Hindlimb muscle (tissue), 1 donor: Measurements from ENCODE around the gene TIPARP. TPM values are rescaled to one million over a fixed set of nuclear protein-coding genes. Genes with fewer than 3 reads are reported as not detected.

ENCODE experiments used
- DNase-seq: peaks from one replicate; pipeline ENCODE4 v3.0.0-alpha.2; 2013
- polyA plus RNA-seq: library from polyadenylated mRNA; unstranded; fragments of 120-200 nt; gene quantifications from one replicate; pipeline ENCODE4 v1.2.1, GENCODE V29; 2013; ENCODE audit not compliant: insufficient read length

The TIPARP gene
- 6.5 TPM for polyA plus RNA-seq

- peak; percentile 100 for DNase-seq
These were observed at the start of gene TIPARP for GRCh38 chr3:156674046-156674910. Gene TIPARP, plus strand, starts transcription at chr3:156674590. Its CDS starts 3,108 bp downstream, at chr3:156677698.

DNA sequence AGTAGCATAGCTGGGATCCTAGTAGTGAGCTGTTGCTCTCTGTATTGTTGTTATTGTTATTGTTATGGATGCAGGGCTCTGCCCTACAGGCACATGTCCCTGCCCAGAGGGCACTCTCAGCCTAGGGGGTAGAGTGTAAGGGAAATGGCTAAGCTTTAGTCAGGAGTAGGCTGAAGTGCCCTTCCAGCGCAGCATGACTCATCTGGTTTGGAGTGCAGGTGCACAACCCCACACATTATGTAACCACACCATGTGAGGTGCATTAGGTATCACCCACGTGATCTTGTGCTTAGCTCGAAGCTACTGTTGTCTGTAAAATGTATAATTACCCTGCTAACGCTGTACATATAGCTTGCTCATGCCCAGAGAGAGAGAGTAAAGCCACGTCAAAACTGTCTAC is 48.3 kb upstream of the TIPARP start:
- no peak for DNase-seq

- no peak for DNase-seq
These were observed 46.3 kb upstream of the TIPARP start for GRCh38 chr3:156627946-156628569.

DNA sequence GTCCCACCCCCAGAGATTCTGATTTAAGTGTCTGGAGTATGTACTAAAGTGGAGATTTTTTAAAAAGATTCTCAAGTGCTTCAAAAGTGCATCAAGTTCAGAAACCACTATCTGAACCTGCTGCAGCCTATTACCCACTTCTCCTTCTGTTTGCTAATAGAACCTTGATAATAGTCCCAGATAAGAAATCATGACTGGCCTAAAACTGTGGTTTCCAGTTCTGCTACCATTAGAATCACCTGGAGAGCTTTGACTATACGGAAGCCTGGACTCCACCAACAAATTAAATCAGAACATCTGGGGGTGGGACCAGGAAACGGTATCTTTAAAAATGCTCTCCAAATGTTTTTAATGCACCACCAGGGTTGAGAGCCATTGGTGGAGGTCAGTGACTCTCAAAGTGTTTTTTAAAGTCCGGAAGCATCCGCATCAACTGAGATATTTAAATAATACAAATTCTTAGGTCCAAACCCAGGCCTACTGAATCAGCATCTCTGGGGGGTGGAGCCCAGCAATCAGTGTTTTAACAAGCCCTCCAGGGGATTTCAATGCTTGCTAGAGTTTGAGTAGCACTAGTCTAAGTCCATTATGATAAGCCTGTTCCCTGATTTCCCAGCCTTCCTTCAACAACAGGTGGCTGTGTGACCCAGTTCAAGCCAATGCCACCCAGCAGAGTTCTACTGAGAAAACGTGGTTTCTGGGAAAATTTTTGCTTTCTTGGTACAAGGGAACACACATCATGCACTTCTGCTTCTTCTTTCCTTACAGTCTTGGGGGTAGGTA is 45.4 kb upstream of the TIPARP start:
- no peak for DNase-seq

DNA sequence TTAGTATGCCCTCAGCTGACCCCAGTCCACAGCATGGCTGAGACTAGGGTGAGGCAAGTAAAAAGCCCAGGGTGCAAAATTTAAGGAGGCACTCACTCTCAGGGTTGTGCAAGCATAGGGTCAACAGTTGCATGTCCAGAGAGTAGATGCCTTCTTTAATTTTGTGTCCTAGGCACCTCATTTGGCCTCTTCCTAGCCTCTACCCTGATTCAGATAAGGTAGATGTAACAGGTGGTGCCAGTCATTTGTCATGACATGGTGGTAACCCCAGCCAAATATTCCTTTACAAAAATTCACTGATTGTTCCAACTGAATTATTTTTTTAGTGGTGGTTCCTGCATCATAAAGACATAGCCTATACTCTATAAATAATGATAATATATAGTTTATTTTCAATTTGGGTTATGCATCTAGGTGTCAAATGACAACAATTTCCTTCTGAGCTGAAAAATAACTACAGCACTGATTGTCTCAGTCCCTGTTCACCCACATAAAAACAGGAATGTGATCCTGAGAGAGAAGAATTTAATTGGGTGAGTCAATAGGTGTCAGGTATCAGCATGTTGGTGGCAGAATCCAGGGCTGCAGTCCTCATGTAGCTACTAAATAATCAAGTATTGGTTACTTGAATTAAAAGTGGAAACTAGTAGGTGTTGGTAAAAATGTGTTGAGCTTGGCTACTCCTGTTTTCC is 44.2 kb upstream of the TIPARP start:
- no peak for DNase-seq

GRCh38 chr3:156630773-156631093 is 43.7 kb upstream of the TIPARP start:
- DNase-seq: no peak

DNA sequence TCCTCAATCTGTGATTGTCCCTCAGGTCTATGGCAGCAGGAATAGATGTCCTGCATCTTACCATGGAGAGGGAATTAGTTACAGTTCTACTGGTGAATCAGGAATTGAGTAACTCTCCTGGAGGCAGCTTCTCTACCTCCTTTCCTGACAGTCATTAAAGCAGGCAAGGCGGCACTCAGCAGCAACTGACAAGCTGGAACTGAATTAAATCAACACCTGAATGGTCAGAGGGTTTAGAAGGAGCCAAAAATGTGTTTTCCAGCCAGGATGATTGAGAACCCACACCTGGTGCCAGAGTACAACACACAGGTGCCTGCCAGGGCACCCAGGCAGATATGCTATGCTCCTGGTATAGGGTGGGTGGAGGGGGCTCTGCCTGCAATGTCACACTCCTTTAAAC is 43.1 kb upstream of the TIPARP start:
- DNase-seq: no peak

- no peak for DNase-seq
These were observed 41.8 kb upstream of the TIPARP start for GRCh38 chr3:156632601-156633000.

- DNase-seq: no peak
These were observed 41.1 kb upstream of the TIPARP start for GRCh38 chr3:156633335-156633734.

GRCh38 chr3:156635034-156635433 is 39.4 kb upstream of the TIPARP start:
- no peak for DNase-seq

DNA sequence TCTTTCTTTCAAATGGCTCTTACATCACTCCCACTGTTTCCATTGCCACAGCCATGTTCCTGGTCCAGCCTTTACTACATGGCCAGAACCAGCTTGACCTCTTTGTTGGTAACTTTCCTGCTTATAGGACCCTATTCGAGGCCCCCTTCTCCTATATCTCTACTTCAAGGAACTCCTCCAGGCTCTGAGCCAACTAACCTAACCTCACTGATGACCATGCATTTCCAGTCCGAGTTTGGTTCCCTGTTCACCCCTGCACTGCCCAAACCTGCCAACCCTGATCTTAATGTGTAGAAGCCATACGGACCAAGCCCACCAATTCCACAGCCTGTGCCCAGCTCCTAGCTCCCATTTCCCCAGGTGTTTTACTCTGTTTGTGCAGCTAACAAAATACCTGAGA is 38.4 kb upstream of the TIPARP start:
- no peak for DNase-seq

DNA sequence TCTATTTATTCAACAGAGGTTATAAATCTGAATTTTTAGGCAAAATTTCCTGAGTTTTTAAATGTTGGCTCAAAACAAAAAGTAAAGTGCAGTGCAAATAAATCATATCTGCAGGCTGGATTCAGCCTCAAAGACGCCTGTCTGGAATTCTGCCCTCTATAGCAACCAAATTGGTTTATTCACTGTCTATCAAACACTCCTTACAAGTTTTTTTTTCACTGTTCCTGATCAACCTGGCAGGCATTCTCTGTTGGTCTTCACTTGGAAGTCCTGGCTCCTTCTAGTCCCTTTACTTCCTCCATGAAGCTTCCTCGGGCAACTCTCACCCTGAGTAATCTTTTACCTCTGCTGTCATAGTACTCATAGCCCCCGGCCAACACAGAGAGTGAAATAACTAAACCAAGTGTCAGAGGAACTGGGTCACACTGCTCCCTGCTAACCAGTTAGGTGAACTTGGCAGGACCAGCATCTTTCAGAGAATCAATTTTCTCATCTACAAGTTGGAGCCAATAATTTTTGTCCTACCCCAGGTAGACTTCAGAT is 36.8 kb upstream of the TIPARP start:
- DNase-seq: no peak

GRCh38 chr3:156638271-156638670 is 36.1 kb upstream of the TIPARP start:
- no peak for DNase-seq

DNA sequence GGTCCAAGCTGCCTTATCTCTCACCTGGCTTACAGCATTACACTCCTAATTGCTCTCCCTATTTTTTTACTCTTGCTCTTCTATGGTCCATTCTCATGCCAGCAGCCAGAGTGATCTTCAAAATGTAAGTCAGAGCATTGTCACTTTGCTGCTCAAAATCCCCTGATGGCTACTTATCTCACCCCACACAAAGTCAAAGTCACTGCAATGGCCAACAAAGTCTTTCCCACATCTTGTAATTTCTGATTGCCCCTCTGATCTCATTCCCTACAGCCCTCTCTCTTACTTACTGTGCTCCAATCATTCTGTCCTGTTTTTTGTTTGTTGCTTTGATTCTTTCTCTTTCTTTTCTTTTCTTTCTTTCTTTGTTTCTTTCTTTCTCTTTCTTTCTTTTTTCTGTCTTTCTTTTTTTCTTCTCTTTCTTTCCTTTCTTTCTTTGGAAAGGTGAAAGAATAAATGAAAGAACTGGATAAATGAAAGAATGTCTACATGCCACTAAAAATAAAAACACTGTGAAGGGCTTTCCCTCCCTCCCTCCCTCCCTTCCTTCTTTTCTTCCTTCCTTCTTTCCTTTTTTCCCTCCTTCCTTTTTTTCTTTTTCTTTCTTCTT is 34.9 kb upstream of the TIPARP start:
- no peak for DNase-seq

DNA sequence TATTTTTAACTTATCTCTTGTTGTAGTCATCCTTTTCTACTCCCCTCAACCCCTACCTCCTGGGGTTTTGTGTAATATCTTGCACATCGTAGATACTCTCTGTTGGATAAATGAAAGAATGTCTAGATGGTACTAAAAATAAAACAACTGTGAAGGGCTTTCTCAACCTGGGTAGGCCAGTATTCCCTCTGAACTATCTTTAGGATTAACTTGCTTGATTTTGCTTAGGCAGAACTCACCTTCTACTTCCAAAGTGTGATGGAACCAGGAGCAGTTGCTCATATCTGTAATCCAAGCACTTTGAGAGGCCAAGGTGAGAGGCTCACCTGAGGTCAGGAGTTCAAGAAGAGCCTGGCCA is 32.8 kb upstream of the TIPARP start:
- DNase-seq: no peak

- DNase-seq: no peak
These were observed 31.4 kb upstream of the TIPARP start for GRCh38 chr3:156642750-156643728.

DNA sequence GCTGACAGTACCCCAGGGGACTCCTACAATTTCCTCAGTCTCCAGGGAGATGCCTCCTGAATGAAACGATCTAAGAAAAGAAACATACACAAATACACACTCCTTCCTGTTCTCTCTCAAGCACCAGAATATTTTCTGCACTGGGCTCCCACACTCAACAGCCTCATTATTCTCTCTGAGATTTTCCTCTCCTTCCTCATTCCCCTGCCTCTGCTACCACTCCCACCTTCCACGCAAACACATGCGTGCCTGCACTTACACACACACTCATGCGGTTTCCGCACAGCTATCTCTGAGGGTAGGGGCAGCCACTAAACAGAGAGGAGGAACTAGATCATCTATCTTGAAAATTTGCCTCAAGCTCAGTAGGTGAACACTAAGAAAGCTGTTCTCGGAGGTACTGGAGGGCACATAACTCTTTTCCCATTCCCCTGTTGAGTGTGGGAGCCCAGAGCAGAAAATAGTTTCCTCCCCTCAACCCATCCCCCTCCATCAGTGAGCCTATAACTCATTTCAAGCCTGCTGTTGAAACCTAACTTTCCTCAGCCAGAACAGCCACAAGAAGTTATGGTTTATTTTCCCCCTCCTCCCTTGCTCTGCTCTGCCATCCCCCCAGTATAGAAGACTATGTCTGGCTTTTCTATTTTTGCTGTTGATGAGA is 30.5 kb upstream of the TIPARP start:
- DNase-seq: no peak

DNA sequence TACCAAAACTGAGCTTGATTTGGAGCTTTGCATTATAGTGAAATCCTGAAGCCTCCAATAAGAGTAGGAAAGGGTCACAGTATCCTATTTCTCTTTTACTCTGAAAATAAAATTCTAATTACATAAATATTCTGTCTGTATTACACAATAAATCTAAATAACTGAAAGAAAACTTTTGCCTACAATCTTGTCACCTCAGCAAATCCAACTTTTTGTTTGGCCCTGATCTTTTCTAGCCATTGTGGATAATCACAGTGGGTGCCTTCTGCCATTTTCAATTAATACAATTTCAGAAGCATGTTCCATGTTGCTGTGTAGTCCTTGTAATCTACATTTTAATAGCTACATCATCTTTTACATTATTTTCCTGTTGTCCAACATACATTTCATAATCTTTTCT is 29.4 kb upstream of the TIPARP start:
- no peak for DNase-seq

GRCh38 chr3:156646958-156647357 is 27.4 kb upstream of the TIPARP start:
- no peak for DNase-seq

DNA sequence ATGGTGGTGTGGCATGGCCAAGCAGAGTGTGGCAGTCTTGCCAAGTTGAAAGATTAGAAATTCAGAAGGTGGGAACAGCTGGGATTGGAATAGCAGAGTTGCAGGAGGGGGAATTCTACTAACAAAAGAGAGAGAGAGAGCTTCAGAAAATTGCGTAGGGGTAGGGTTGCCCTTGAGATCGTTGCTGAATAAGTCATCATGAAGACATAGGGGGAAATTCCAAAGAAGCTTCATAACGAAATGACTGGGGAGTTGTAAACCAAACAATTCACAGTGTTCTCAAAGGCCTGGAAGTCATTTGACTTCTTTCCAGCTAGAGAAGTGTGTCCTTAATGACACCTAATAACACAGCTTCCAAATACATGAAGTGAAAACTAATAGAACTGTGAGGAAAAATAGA is 26.3 kb upstream of the TIPARP start:
- DNase-seq: no peak
